RWPE1 (cell line): ENCODE data around the gene RER1.

Experiments
- CTCF ChIA-PET: fragments of 350-600 bp; sonication (Branson Sonifier 250); formaldehyde crosslinking; extraction: SDS; loops from one replicate; lab custom pipeline; 2021; lab: Yijun Ruan, JAX
- POLR2A ChIA-PET: fragments of 400-600 bp; formaldehyde crosslinking; extraction: SDS; loops from one replicate; lab custom pipeline; 2020; ENCODE audit warnings: antibody characterized with exemption; ENCODE audit not compliant: low non-redundant PET; lab: Yijun Ruan, JAX
- DNase-seq: peaks from one replicate; pipeline ENCODE4 v3.0.0; 2012; ENCODE audit warnings: low spot score
- H3K27ac ChIP-seq: fragments of 450-650 bp; 2 replicates; pipeline ENCODE4 v1.5.1; 2017
- CTCF ChIP-seq: fragments of 450-650 bp; conservative IDR thresholded peaks from 2 replicates; pipeline ENCODE4 v1.5.1; 2017; ENCODE audit warnings: low read depth, mild to moderate bottlenecking

Gene RER1

GRCh38 chr1:2345297-2346075 lies 46.2 kb upstream of the RER1 start:
- TF ChIP-seq CTCF, result no peak
- CTCF ChIA-PET, result no interaction called here
- H3K27ac ChIP-seq, result no peak overlapping the region; the same call in 1 of the 2 replicates
- no peak for DNase-seq
- POLR2A ChIA-PET, result no interaction called here

GRCh38 chr1:2346691-2347408 lies 44.8 kb upstream of the RER1 start:
- CTCF ChIA-PET, result no interaction called here
- no peak for TF ChIP-seq CTCF
- no peak for DNase-seq

DNA sequence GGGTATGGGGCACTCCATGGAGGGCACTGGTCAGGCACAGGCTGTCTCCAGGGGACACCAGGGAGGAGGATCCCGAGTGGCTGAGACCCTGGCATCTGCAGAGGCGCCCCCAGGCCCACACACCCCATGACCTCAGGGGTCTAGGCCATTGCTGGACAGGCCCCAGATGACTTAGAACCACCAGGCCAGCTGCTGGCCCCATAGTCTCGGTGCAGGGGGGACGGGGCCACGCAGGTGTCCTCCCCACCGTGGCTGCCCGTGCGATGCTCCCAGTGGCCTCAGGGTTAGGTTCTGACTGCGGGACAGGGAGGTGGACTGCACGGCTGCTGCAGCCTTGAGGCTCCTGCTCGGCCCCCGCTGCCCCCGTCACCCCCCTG lies 44.2 kb upstream of the RER1 start:
- DNase-seq, result no peak
- no peak for TF ChIP-seq CTCF
- POLR2A ChIA-PET, result no interaction called here
- CTCF ChIA-PET, result no interaction called here
- no peak overlapping the region for H3K27ac ChIP-seq

More at GRCh38 chr1:2346691-2347408, 44.8 kb upstream of the RER1 start:
- POLR2A ChIA-PET, result interaction anchor here (0.6 kb wide), 2 partner anchors 60 to 71 kb away, joined by 3 read pairs; no protein-coding TSS in a partner anchor
- H3K27ac ChIP-seq, result no peak overlapping the region

DNA sequence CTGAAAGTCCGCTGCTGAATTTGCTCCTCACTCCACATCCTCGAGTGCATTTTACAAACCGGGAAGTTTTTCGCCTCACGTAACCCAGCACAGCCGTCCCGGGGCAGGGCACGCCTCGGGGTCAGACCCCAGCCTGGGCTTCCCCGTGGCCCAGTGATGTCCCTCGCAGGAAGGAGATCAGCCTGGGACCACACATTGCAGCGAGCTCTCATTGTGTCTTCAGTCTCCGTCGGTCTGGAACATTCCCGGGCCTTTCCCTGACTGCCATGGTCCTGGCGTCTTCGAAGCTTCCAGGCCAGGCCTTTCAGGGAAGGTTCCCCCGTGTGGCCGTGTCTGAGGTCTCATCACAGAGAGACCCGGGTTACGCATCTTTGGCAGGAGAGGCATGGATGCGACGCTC lies 43.7 kb upstream of the RER1 start:
- no peak for DNase-seq
- H3K27ac ChIP-seq, result no peak overlapping the region
- no peak for TF ChIP-seq CTCF
- ChIA-PET POLR2A (no interaction called here), CTCF (no interaction called here)

DNA sequence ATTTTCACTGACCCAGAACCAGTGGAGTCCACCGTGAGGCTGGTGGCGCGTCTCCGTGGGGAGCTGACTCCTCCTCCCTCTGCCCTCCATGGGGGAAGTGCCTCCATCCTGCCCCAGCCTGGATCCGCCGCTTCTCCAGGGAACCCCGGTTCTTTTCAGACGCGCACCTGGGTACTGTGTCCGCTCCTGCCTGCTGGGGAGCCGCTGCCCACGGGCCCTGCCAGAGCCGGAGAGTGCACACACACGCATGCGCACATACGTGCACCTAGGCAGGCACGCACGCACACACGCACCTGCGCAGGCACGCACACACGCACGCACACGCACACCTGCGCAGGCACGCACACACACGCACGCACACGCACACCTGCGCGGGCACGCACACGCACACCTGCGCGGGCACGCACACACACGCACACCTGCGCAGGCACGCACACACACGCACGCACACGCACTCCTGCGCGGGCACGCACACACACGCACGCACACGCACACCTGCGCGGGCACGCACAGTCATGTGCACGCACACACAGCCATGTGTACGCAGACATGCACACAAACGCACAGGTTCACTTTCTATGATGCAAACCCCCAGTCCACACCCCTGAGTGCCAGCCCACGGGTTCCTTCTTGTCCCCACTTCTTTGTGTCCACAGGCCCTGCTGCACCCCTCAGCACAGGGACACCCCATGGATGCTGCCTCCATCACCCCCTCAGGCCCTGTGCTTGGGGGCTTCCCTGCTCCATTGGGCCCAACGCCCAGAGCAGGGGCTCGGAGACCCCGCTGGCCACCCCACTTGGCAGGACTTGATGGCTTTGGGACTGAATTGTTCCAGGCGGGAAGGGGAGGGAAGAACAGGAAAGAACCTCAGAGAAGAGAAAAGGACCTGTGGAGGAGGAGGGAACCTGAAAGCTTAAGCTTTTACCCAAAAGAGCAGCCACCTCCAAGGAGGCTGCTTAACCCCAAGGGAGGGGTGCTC lies 43.0 kb upstream of the RER1 start:
- CTCF ChIA-PET, result no interaction called here
- no peak for TF ChIP-seq CTCF
- no peak for DNase-seq
- POLR2A ChIA-PET, result no interaction called here
- no peak overlapping the region for H3K27ac ChIP-seq

GRCh38 chr1:2349806-2350205 lies 41.8 kb upstream of the RER1 start:
- TF ChIP-seq CTCF, result no peak
- no peak overlapping the region for H3K27ac ChIP-seq
- DNase-seq, result no peak
- POLR2A ChIA-PET, result no interaction called here
- CTCF ChIA-PET, result no interaction called here
